ENCODE data around the gene USP22. TPM values are rescaled to one million over a fixed set of nuclear protein-coding genes. Genes with fewer than 3 reads are reported as not detected.

USP22 gene
- total RNA-seq, 1 donor from 2014 or later: 147 TPM

DNA sequence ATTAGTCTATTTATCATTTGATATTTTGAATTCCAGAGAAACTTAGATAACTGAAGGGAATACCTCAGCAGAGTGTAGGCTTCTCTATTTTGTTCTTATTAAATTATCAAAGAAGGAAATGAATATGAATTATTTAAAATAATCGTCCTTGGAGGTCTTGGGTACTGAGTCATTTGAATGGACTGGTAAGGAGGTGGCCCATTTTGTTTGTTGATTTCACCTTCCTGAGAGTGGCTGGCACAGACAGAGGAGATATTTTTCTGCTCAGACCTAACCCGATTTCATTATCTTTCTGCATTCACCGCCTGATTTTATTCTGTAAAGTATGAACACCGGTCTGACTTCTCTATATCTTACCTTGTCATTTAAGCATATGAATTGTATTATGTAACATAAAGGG lies 88.0 kb downstream of the USP22 start:
- no peaks in the 10 kb centered on the region for H3K9me3 Mint-ChIP-seq
- no peak for DNase-seq (ENCODE audit: low spot score)
- H3K27me3 Mint-ChIP-seq (ENCODE audit: low read depth): peaks cover 16% of the 10 kb centered on the region
- H3K27ac Mint-ChIP-seq: no peak overlapping the region
- no peaks in the 10 kb centered on the region for H3K36me3 Mint-ChIP-seq (ENCODE audit: low read depth)
- no peak overlapping the region for H3K4me3 Mint-ChIP-seq (ENCODE audit: low read depth)
- intact Hi-C loops (cut with micrococcal nuclease): no loop called here
- H3K4me1 Mint-ChIP-seq (ENCODE audit: low read depth): no peaks in the 10 kb centered on the region

DNA sequence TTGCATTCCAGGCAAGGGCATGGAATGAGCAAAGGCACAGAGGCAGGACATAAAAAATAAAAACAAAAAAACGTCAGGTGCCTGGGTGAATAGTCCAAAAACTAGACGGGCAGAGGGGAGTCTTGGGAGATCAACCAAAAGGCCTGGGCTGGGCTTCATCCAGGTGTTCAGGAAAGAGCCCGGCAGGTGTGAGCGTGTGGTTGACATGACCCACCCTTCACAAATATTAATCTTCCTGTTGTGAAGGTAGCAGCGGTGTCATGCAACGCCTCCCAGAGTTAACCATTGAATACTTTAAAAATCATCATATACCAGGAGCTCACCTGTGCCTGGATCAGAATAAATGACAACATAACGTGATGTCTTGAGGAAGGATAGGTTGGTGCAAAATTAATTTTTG lies 90.6 kb downstream of the USP22 start:
- intact Hi-C loops (cut with micrococcal nuclease): no loop called here
- Mint-ChIP-seq H3K27ac (no peak overlapping the region), H3K36me3 (ENCODE audit: low read depth) (no peaks in the 10 kb centered on the region), H3K9me3 (no peaks in the 10 kb centered on the region), H3K27me3 (ENCODE audit: low read depth) (peaks cover 8% of the 10 kb centered on the region), H3K4me1 (ENCODE audit: low read depth) (no peaks in the 10 kb centered on the region), H3K4me3 (ENCODE audit: low read depth) (no peak overlapping the region)
- no peak for DNase-seq (ENCODE audit: low spot score)

Other genes starting within 250 kb of the USP22 start
- 17.7 and 19.4 TPM in 2 replicates for gene DHRS7B, start 84.0 kb upstream of the USP22 start, total RNA-seq
- 27.1 and 30.5 TPM in 2 replicates for gene TMEM11, start 171.2 kb upstream of the USP22 start, total RNA-seq
- gene NATD1, start 210.4 kb upstream of the USP22 start, total RNA-seq: 1.4 and 1.6 TPM in 2 replicates
- 149 and 157 TPM in 2 replicates for gene MAP2K3, start 241.7 kb upstream of the USP22 start, total RNA-seq

All from activated T-helper 2 cell treated with anti-CD3 and anti-CD28 coated beads, Interferon-gamma antibody, Interleukin-2, Interleukin-4, amounts not matched to agents 10 μg/mL and 5 μg/mL and 100 μg/mL, durations not matched to agents 14 hours and 24 hours and 36 hours (primary cell).